ENCODE results near the gene RNF8. TPM values are rescaled to one million over a fixed set of nuclear protein-coding genes. Genes with fewer than 3 reads are reported as not detected.

The RNF8 gene
- total and polyA plus RNA-seq, 9 of the 15 experiments (the other 6 are each of a cell fraction or from before 2014, with no cell fraction given): 10.6 to 47.0 (median 37.5) TPM

GRCh38 chr6:37313723-37314486 is 39.9 kb upstream of the RNF8 start (continued):
- TF ChIP-seq, protein P1, sequence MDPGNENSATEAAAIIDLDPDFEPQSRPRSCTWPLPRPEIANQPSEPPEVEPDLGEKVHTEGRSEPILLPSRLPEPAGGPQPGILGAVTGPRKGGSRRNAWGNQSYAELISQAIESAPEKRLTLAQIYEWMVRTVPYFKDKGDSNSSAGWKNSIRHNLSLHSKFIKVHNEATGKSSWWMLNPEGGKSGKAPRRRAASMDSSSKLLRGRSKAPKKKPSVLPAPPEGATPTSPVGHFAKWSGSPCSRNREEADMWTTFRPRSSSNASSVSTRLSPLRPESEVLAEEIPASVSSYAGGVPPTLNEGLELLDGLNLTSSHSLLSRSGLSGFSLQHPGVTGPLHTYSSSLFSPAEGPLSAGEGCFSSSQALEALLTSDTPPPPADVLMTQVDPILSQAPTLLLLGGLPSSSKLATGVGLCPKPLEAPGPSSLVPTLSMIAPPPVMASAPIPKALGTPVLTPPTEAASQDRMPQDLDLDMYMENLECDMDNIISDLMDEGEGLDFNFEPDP (CRISPR knock-in tag; IDR thresholded peaks at IDR 0.05): no peak
- no peak for TF ChIP-seq SP1 (CRISPR knock-in tag; IDR thresholded peaks at IDR 0.05)
- peak in 1 of 2 experiments; percentile 9; a peak in 1 of 4 replicates for TF ChIP-seq HDAC1 (IDR thresholded peaks at IDR 0.05)
- peak; percentile 65; the same call in 1 of the 2 replicates for TF ChIP-seq BCOR (IDR thresholded peaks at IDR 0.05)
- TF ChIP-seq ARID4B (CRISPR knock-in tag; IDR thresholded peaks at IDR 0.05): peak; percentile 51
- TF ChIP-seq JUND (IDR thresholded peaks at IDR 0.05; ENCODE audit: borderline replicate concordance, low read depth, low read length): no peak
- 0 out of 3 replicates have a peak, but pooled peaks have one; percentile 19 for TF ChIP-seq JUND (tag; IDR thresholded peaks at IDR 0.05; ENCODE audit: borderline replicate concordance, low read depth, low read length)
- TF ChIP-seq, protein P2, sequence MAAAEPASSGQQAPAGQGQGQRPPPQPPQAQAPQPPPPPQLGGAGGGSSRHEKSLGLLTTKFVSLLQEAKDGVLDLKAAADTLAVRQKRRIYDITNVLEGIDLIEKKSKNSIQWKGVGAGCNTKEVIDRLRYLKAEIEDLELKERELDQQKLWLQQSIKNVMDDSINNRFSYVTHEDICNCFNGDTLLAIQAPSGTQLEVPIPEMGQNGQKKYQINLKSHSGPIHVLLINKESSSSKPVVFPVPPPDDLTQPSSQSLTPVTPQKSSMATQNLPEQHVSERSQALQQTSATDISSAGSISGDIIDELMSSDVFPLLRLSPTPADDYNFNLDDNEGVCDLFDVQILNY (CRISPR knock-in tag; IDR thresholded peaks at IDR 0.05): 0 out of 2 replicates have a peak, but pooled peaks have one; percentile 40
- peak; percentile 41; the same call in 1 of the 2 replicates for TF ChIP-seq SPI1 (IDR thresholded peaks at IDR 0.05; ENCODE audit: borderline replicate concordance, low read depth, low read length)
- TF ChIP-seq E2F4 (CRISPR knock-in tag; IDR thresholded peaks at IDR 0.05; ENCODE audit: low read depth): peak; percentile 27; the same call in 1 of the 2 replicates
